CD4-positive, alpha-beta T cell (primary cell): ENCODE results near the gene KCNQ1OT1. TPM values are rescaled to one million over a fixed set of nuclear protein-coding genes. Genes with fewer than 3 reads are reported as not detected.

ENCODE experiments used
- ATAC-seq: fragments of 200-7000 bp; cut with Tn5 transposase; one replicate; pipeline ENCODE4 v1.10.0; 2022; ENCODE audit warnings: mild to moderate bottlenecking; ENCODE audit not compliant: poor library complexity
- CTCF ChIA-PET: fragments of 350-600 bp; sonication (Branson Sonifier 250); formaldehyde crosslinking; loops from one replicate; lab custom pipeline; 2021; ENCODE audit warnings: antibody characterized with exemption, inconsistent platforms; lab: Charles Lee
- POLR2A ChIA-PET: fragments of 350-600 bp; sonication (Branson Sonifier 250); formaldehyde crosslinking; loops from one replicate; lab custom pipeline; 2021; ENCODE audit warnings: antibody characterized with exemption, inconsistent platforms; lab: Charles Lee
- DNase-seq, 14 experiments: peaks; one replicate each; pipeline ENCODE4 v3.0.0-alpha.2; 2013 to 2020; ENCODE audit warnings: mixed read lengths in 2 of 14
- H3K27ac ChIP-seq, 2 donors: one replicate each; pipeline versions ENCODE4 v1.5.1 to v1.7.0; 2013; ENCODE audit warnings: low read length in 2 of 2, low read depth in 1 of 2, mild to moderate bottlenecking in 1 of 2
- H3K27me3 ChIP-seq, 2 experiments: 1 replicate in 1 of 2; 2 replicates in 1 of 2; pipeline versions ENCODE4 v1.6.1 to v1.7.0; 2013; ENCODE audit warnings: low read length in 2 of 2, control low read depth in 1 of 2, mild to moderate bottlenecking in 1 of 2, moderate library complexity in 1 of 2; ENCODE audit not compliant: insufficient read depth in 2 of 2, control insufficient read depth in 1 of 2
- H3K36me3 ChIP-seq: one replicate; pipeline ENCODE4 v1.6.1; 2013; ENCODE audit warnings: low read length, control low read depth; ENCODE audit not compliant: insufficient read depth
- H3K4me1 ChIP-seq: one replicate; pipeline ENCODE4 v1.6.1; 2013; ENCODE audit warnings: low read length, control low read depth; ENCODE audit not compliant: insufficient read depth
- H3K4me3 ChIP-seq: one replicate; pipeline ENCODE4 v1.5.1; 2013; ENCODE audit warnings: mild to moderate bottlenecking, low read length, moderate library complexity
- H3K9me3 ChIP-seq, 2 experiments: 1 replicate in 1 of 2; 2 replicates in 1 of 2; pipeline versions ENCODE4 v1.6.1 to v1.7.0; 2013; ENCODE audit warnings: low read length in 2 of 2, mild to moderate bottlenecking in 2 of 2, control low read depth in 1 of 2, moderate library complexity in 1 of 2; ENCODE audit not compliant: control insufficient read depth in 1 of 2, insufficient read depth in 1 of 2
- H3K27ac Mint-ChIP-seq: one replicate; pipeline ENCODE4 v1.8.0; 2020; ENCODE audit warnings: mixed read lengths
- H3K27me3 Mint-ChIP-seq: one replicate; pipeline ENCODE4 v1.8.0; 2021; ENCODE audit warnings: mixed read lengths
- H3K36me3 Mint-ChIP-seq: one replicate; pipeline ENCODE4 v1.8.0; 2021; ENCODE audit warnings: low read depth, mixed read lengths
- H3K4me1 Mint-ChIP-seq: one replicate; pipeline ENCODE4 v1.8.0; 2021; ENCODE audit warnings: low read depth, mixed read lengths
- H3K4me3 Mint-ChIP-seq: one replicate; pipeline ENCODE4 v1.8.0; 2020; ENCODE audit warnings: mild to moderate bottlenecking, mixed read lengths
- H3K9me3 Mint-ChIP-seq: one replicate; pipeline ENCODE4 v1.8.0; 2020; ENCODE audit warnings: mixed read lengths
- CTCF ChIP-seq: fragments of 200-600 bp; IDR thresholded peaks from one replicate; pipeline ENCODE4 v1.8.0; 2022; ENCODE audit warnings: antibody characterized with exemption, mild to moderate bottlenecking
- intact Hi-C, 2 experiments: fragments of 100-400 bp; cut with DNase I in 1 of 2; cut with micrococcal nuclease in 1 of 2; formaldehyde crosslinking; loops; one replicate each; pipeline versions ENCODE4 v1.15.1 to v1.9.0; 2023 to 2025; cut with DNase I, micrococcal nuclease
- total RNA-seq, 174 experiments: library from RNA in 2 of 174; stranded (reverse) in 2 of 174; gene quantifications; one replicate each; pipeline ENCODE4 v1.2.3 and lab custom pipeline; 2021 to 2026

KCNQ1OT1 gene
- total RNA-seq, 2 experiments from 2014 or later, result 0.17 to 0.22 TPM

GRCh38 chr11:2675540-2675939 is 24.3 kb downstream of the KCNQ1OT1 start:
- ChIA-PET CTCF (no interaction called here), POLR2A (no interaction called here)
- Histone ChIP-seq H3K36me3 (peaks cover 3% of the 10 kb centered on the region), H3K4me3 (no peak overlapping the region), H3K27ac (no peak overlapping the region), H3K9me3 (no peaks in the 10 kb centered on the region), H3K27me3 (no peaks in the 10 kb centered on the region), H3K4me1 (no peaks in the 10 kb centered on the region)
- Mint-ChIP-seq H3K4me1 (no peaks in the 10 kb centered on the region), H3K9me3 (no peaks in the 10 kb centered on the region), H3K27ac (no peak overlapping the region), H3K27me3 (no peaks in the 10 kb centered on the region), H3K36me3 (no peaks in the 10 kb centered on the region), H3K4me3 (no peak overlapping the region)
- no peak for ATAC-seq
- no peak for TF ChIP-seq CTCF
- DNase-seq, result no peak
- intact Hi-C loops, result no loop called here

GRCh38 chr11:2674658-2675131 is 25.1 kb downstream of the KCNQ1OT1 start:
- no peak overlapping the region for H3K4me3 Mint-ChIP-seq
- no peak for TF ChIP-seq CTCF
- ChIA-PET POLR2A (no interaction called here), CTCF (no interaction called here)
- H3K27me3 ChIP-seq, result no peaks in the 10 kb centered on the region
- H3K4me1 ChIP-seq, result no peaks in the 10 kb centered on the region
- peaks cover 3% of the 10 kb centered on the region for H3K36me3 ChIP-seq
- H3K36me3 Mint-ChIP-seq, result no peaks in the 10 kb centered on the region
- DNase-seq (no peak), ATAC-seq (no peak)
- no peak overlapping the region for H3K27ac ChIP-seq
- H3K4me3 ChIP-seq, result no peak overlapping the region
- no peaks in the 10 kb centered on the region for H3K9me3 ChIP-seq
- H3K27me3 Mint-ChIP-seq, result no peaks in the 10 kb centered on the region
- intact Hi-C loops, result no loop called here
- H3K4me1 Mint-ChIP-seq, result no peaks in the 10 kb centered on the region
- H3K9me3 Mint-ChIP-seq, result no peaks in the 10 kb centered on the region
- no peak overlapping the region for H3K27ac Mint-ChIP-seq

GRCh38 chr11:2673871-2674471 is 25.8 kb downstream of the KCNQ1OT1 start:
- ChIA-PET POLR2A (no interaction called here), CTCF (no interaction called here)
- intact Hi-C loops, result no loop called here
- H3K36me3 Mint-ChIP-seq, result peaks cover 6% of the 10 kb centered on the region
- no peaks in the 10 kb centered on the region for H3K9me3 ChIP-seq
- TF ChIP-seq CTCF, result no peak
- DNase-seq (no peak), ATAC-seq (no peak)
- H3K27me3 ChIP-seq, result no peaks in the 10 kb centered on the region
- H3K27me3 Mint-ChIP-seq, result no peaks in the 10 kb centered on the region
- no peaks in the 10 kb centered on the region for H3K4me1 ChIP-seq
- no peaks in the 10 kb centered on the region for H3K4me1 Mint-ChIP-seq
- no peak overlapping the region for H3K27ac Mint-ChIP-seq
- H3K4me3 ChIP-seq, result no peak overlapping the region
- no peaks in the 10 kb centered on the region for H3K9me3 Mint-ChIP-seq
- H3K4me3 Mint-ChIP-seq, result no peak overlapping the region
- H3K36me3 ChIP-seq, result peaks cover 3% of the 10 kb centered on the region
- H3K27ac ChIP-seq, result no peak overlapping the region
